Measurements from ENCODE around the gene ULK3.
A peak's percentile ranks its signal among the peaks of the same experiment; 100 is the strongest.

The ULK3 gene

DNA sequence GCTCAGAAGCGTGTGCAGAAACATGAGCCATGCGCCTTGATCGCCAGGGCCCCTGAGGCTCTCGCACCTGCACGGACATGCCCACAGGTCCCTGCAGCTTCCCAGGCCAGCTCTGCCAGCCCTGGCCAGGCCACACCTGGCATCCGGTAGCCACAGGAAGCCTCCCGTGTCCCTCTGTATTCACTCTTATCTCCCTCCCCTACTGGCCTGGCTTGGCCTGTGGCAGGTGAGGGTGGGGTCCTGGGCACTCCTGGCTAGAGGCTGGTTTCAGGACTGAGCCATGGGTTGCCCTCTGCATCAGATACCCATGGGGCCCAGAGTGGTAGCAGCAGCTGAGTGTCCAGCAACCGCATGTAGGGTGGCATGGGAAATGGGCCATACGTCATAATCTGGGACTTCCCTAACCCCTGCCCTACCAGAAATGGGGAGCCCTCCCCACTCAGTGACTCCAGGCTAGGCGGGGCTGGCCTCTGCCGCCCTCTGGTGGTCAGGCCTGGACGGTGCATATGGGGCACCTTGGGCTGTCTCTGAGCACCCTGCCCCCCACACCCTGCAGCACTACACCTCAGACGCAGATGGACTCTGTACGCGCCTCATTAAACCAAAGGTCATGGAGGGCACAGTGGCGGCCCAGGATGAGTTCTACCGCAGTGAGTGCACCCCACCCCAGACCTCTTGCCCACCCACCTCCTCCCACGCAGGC lies 42.9 kb downstream of the ULK3 start (continued):
- TF ChIP-seq ZFHX2 (tag by site-specific recombination; conservative IDR thresholded peaks at IDR 0.05) (peak; percentile 71), ZNF184 (tag by site-specific recombination; IDR thresholded peaks at IDR 0.05) (peak; percentile 17; the same call in 1 of the 2 replicates), ZNF19 (tag by site-specific recombination; IDR thresholded peaks at IDR 0.05; ENCODE audit: low read depth) (no peak), ZNF521 (tag by site-specific recombination; IDR thresholded peaks at IDR 0.05) (no peak), KLF16 (tag by site-specific recombination; IDR thresholded peaks at IDR 0.05) (peak; percentile 71), ZEB2 (tag by site-specific recombination; IDR thresholded peaks at IDR 0.05) (peak; percentile 45; the same call in 1 of the 2 replicates), ZFP37 (tag by site-specific recombination; IDR thresholded peaks at IDR 0.05) (no peak), ZNF175 (tag by site-specific recombination; IDR thresholded peaks at IDR 0.05) (no peak), ZNF544 (tag by site-specific recombination; IDR thresholded peaks at IDR 0.05) (no peak), ZNF202 (tag by site-specific recombination; IDR thresholded peaks at IDR 0.05; ENCODE audit: borderline replicate concordance) (no peak), ZNF223 (tag by site-specific recombination; IDR thresholded peaks at IDR 0.05) (no peak), ZNF24 (tag by site-specific recombination; IDR thresholded peaks at IDR 0.05) (peak; percentile 56; the same call in 1 of the 2 replicates)
- TF ChIP-seq, protein P1, sequence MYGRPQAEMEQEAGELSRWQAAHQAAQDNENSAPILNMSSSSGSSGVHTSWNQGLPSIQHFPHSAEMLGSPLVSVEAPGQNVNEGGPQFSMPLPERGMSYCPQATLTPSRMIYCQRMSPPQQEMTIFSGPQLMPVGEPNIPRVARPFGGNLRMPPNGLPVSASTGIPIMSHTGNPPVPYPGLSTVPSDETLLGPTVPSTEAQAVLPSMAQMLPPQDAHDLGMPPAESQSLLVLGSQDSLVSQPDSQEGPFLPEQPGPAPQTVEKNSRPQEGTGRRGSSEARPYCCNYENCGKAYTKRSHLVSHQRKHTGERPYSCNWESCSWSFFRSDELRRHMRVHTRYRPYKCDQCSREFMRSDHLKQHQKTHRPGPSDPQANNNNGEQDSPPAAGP (tag by site-specific recombination; IDR thresholded peaks at IDR 0.05), result peak; percentile 93
- TF ChIP-seq, protein P2, sequence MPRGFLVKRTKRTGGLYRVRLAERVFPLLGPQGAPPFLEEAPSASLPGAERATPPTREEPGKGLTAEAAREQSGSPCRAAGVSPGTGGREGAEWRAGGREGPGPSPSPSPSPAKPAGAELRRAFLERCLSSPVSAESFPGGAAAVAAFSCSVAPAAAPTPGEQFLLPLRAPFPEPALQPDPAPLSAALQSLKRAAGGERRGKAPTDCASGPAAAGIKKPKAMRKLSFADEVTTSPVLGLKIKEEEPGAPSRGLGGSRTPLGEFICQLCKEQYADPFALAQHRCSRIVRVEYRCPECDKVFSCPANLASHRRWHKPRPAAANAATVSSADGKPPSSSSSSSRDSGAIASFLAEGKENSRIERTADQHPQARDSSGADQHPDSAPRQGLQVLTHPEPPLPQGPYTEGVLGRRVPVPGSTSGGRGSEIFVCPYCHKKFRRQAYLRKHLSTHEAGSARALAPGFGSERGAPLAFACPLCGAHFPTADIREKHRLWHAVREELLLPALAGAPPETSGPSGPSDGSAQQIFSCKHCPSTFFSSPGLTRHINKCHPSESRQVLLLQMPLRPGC (tag by site-specific recombination; IDR thresholded peaks at IDR 0.05), result no peak; the same call in 1 of the 2 replicates
- TF ChIP-seq, protein P3, sequence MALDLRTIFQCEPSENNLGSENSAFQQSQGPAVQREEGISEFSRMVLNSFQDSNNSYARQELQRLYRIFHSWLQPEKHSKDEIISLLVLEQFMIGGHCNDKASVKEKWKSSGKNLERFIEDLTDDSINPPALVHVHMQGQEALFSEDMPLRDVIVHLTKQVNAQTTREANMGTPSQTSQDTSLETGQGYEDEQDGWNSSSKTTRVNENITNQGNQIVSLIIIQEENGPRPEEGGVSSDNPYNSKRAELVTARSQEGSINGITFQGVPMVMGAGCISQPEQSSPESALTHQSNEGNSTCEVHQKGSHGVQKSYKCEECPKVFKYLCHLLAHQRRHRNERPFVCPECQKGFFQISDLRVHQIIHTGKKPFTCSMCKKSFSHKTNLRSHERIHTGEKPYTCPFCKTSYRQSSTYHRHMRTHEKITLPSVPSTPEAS (tag by site-specific recombination; IDR thresholded peaks at IDR 0.05), result no peak

DNA sequence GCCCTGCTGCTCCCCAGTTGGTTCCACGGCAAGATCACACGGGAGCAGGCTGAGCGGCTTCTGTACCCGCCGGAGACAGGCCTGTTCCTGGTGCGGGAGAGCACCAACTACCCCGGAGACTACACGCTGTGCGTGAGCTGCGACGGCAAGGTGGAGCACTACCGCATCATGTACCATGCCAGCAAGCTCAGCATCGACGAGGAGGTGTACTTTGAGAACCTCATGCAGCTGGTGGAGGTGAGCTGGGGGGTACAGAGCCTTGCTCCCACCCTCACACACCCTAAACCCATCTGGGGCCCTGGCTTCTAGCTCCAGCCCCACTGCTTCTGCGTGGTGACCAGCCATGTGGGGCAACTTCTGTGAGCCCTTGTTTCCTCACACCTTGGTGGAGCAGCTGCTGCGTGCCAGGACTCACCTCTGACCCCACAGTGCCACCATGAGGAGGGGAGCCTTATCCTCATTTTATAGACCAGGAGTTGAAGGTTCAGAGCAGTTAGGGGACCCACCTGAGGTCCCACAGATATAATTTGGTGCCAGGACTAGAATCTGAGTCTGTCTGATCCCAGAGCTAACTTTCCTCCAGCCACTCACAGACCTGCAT lies 43.6 kb downstream of the ULK3 start:
- H3K27ac ChIP-seq (ENCODE audit: extremely low read depth, low read depth, low read length), result peak overlapping the region; percentile 20; the same call in 1 of the 2 replicates
- no peak overlapping the region for H3K4me3 ChIP-seq (ENCODE audit: low read depth, low read length)
- H3K9me3 ChIP-seq (ENCODE audit: control insufficient read depth, insufficient read depth, low read depth, low read length), result no peaks in the 10 kb centered on the region
- ChIA-PET POLR2A (interaction anchor here (1.0 kb wide), 1 partner anchor 11 kb away, joined by 3 read pairs; no protein-coding TSS in a partner anchor), CTCF (interaction anchor here (0.5 to 25.7 kb wide), 30 partner anchors 8 to 956 kb away, joined by 3 to 649 read pairs (median 4); partner anchors contain the start of gene CSK)
- no peaks in the 10 kb centered on the region for H3K4me1 ChIP-seq (ENCODE audit: control insufficient read depth, insufficient read depth, low read length)
- peaks cover 20 to 72% of the 10 kb centered on the region in 2 experiments; a peak in 2 of 3 replicates for H3K36me3 ChIP-seq (ENCODE audit: control insufficient read depth in 2 of 2, insufficient read depth in 1 of 2, low read length in 2 of 2)
- no peak for TF ChIP-seq ZNF747 (tag by site-specific recombination; IDR thresholded peaks at IDR 0.05)
- TF ChIP-seq, protein P4, sequence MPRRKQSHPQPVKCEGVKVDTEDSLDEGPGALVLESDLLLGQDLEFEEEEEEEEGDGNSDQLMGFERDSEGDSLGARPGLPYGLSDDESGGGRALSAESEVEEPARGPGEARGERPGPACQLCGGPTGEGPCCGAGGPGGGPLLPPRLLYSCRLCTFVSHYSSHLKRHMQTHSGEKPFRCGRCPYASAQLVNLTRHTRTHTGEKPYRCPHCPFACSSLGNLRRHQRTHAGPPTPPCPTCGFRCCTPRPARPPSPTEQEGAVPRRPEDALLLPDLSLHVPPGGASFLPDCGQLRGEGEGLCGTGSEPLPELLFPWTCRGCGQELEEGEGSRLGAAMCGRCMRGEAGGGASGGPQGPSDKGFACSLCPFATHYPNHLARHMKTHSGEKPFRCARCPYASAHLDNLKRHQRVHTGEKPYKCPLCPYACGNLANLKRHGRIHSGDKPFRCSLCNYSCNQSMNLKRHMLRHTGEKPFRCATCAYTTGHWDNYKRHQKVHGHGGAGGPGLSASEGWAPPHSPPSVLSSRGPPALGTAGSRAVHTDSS (tag by site-specific recombination; IDR thresholded peaks at IDR 0.05), result no peak
- TF ChIP-seq ZSCAN23 (tag by site-specific recombination; IDR thresholded peaks at IDR 0.05), result no peak
- no peak for TF ChIP-seq BCL11A (tag by site-specific recombination; IDR thresholded peaks at IDR 0.05; ENCODE audit: low read depth)
- TF ChIP-seq, protein P5, sequence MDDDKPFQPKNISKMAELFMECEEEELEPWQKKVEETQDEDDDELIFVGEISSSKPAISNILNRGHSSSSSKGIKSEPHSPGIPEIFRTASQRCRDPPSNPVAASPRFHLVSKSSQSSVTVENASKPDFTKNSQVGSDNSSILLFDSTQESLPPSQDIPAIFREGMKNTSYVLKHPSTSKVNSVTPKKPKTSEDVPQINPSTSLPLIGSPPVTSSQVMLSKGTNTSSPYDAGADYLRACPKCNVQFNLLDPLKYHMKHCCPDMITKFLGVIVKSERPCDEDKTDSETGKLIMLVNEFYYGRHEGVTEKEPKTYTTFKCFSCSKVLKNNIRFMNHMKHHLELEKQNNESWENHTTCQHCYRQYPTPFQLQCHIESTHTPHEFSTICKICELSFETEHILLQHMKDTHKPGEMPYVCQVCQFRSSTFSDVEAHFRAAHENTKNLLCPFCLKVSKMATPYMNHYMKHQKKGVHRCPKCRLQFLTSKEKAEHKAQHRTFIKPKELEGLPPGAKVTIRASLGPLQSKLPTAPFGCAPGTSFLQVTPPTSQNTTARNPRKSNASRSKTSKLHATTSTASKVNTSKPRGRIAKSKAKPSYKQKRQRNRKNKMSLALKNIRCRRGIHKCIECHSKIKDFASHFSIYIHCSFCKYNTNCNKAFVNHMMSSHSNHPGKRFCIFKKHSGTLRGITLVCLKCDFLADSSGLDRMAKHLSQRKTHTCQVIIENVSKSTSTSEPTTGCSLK (tag by site-specific recombination; IDR thresholded peaks at IDR 0.05), result no peak
- TF ChIP-seq, protein P6, sequence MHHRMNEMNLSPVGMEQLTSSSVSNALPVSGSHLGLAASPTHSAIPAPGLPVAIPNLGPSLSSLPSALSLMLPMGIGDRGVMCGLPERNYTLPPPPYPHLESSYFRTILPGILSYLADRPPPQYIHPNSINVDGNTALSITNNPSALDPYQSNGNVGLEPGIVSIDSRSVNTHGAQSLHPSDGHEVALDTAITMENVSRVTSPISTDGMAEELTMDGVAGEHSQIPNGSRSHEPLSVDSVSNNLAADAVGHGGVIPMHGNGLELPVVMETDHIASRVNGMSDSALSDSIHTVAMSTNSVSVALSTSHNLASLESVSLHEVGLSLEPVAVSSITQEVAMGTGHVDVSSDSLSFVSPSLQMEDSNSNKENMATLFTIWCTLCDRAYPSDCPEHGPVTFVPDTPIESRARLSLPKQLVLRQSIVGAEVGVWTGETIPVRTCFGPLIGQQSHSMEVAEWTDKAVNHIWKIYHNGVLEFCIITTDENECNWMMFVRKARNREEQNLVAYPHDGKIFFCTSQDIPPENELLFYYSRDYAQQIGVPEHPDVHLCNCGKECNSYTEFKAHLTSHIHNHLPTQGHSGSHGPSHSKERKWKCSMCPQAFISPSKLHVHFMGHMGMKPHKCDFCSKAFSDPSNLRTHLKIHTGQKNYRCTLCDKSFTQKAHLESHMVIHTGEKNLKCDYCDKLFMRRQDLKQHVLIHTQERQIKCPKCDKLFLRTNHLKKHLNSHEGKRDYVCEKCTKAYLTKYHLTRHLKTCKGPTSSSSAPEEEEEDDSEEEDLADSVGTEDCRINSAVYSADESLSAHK (tag by site-specific recombination; IDR thresholded peaks at IDR 0.05), result no peak
- TF ChIP-seq ZNF670 (tag by site-specific recombination; IDR thresholded peaks at IDR 0.05; ENCODE audit: low read depth), result no peak
